KOPT-K1 (cell line): ENCODE results near the gene ERFL.

ENCODE experiments used
- H3K27ac ChIP-seq: fragments of 200-600 bp; sonication (generic); 2 replicates; pipeline ENCODE4 v1.5.1; 2016; ENCODE audit warnings: antibody characterized with exemption, mild to moderate bottlenecking, low read depth, low read length; ENCODE audit not compliant: poor library complexity, severe bottlenecking
- H3K36me3 ChIP-seq: fragments of 200-600 bp; sonication (generic); 2 replicates; pipeline ENCODE4 v1.5.1; 2017; ENCODE audit warnings: antibody characterized with exemption, mild to moderate bottlenecking, low read length, moderate library complexity; ENCODE audit not compliant: insufficient read depth
- H3K9me3 ChIP-seq: fragments of 200-600 bp; sonication (generic); 2 replicates; pipeline ENCODE4 v1.5.1; 2017; ENCODE audit warnings: antibody characterized with exemption, low read length, mild to moderate bottlenecking; ENCODE audit not compliant: insufficient read depth, poor library complexity, severe bottlenecking

The ERFL gene

DNA sequence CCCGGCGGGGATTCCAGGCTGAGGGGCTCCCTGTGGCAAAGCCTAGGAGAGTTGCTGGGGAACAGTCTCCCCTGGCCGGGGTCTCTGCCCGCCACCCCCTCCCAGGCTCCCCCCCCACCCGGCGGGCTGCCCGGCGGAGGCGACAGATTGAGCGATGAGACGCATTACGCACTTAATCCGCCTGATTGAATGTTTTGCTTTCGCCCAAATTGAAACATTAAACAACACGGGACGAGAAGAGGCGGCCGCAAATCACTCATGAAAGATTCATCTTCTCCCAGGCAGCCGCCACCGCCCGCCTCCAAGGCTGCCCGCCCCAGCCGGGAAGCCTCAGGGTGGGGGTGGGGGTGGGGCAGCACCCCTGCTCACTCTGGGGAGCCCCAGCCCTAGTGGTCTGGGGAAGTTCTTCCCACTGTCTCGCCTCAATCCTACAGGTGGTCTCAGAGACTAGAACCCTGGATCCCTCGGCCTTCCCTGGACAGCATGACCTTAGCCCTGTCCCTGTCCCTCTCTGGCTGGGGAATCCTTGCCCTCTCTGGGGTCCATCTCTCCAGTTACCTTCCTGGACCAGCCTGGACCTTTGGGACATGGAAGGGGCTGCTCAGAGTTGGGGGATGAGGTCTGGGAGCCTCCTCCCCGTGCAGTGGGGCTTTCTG is 7.6 kb upstream of the ERFL start:
- H3K36me3 ChIP-seq: no peaks in the 10 kb centered on the region
- no peak overlapping the region for H3K27ac ChIP-seq
- H3K9me3 ChIP-seq: no peaks in the 10 kb centered on the region

DNA sequence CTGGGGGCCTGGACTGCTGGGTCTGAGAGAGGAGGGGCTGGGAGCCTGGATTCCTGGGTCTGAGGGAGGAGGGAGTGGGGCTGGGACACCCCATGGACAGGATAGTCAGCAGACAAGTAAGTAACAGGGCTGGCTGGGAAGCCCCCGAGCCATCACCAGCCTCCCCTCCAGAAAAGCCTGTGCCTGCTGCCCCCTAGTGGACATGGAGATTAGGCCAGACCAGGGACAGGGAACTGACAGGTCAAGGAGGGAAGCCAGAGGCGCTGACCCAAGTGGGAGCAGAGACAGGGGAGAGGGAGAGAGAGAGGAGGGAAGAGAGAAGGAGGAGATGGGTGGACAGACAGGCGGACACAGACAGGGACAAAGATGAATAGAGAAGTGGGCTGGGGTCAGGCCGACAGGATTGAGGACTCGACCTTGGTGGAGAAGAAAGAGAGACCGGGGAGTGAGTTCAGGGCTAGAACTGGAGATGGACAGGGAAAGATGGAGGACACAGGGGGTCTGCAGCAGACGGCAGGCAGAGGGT is 6.7 kb upstream of the ERFL start:
- no peaks in the 10 kb centered on the region for H3K9me3 ChIP-seq
- no peaks in the 10 kb centered on the region for H3K36me3 ChIP-seq
- no peak overlapping the region for H3K27ac ChIP-seq

DNA sequence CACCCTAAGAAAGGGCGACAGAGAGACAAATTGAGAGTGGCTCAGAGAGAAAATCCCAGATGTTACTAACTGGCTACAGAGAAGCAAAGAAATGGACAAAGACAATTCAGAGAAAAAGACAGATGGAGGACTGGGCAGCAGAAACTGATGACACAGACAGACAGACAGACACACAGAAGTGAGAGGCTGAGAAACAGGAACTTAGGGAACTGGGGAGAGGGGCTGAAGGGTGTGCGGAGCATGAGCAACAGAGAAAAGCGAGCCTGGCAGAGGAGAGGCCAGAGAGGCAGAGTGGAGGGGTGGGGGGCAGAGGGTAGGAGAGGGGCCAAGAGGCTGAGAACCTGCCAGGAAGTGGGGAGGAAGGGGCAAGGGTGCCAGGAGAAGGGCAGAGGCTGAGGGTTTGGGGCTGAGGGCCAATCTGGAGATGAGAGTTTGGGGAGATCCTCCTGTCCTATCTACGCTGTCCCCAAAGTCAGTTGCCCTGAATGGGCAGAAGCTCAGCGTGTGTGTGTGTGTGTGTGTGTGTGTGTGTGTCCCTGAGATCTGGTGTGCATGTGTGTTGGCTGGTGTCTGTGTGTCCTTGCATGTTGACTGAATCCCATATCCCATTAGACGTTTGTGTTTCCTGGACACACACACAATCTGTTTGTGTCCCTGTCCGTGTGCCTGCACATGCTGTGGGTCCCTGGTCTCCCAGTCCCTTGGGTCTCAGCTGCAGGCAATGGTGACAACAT is 5.6 kb upstream of the ERFL start:
- H3K9me3 ChIP-seq: no peaks in the 10 kb centered on the region
- no peak overlapping the region for H3K27ac ChIP-seq
- H3K36me3 ChIP-seq: no peaks in the 10 kb centered on the region

DNA sequence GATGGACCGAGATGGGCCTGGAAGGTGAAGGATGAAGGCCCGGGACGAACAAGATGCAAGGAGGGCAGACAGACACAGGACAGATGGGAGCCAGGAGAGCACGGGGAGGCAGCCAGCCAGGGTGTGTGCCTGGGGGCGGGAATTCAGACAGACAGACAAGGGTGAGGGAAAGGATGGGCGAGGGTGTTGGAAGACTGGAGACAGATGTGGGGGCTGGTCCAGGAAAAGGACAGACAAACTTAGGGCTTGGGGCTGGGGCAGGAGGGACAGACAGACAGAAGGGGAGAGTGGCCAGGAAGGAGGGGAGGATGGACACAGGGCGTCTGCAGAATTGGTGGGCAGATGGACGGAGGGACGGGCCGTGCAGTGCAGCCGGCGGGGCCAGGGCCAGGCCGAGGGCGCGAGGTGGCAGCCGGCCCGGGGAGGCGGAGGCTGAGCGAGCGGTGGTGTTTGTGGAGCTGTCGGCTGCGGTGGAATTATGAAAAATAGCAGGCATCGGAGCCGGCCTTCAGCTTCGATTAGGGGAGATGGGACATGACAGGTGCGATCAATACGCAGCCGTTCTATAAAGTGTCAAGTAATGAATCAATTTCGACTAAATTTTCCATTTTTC is 4.6 kb upstream of the ERFL start:
- Histone ChIP-seq H3K27ac (no peak overlapping the region), H3K36me3 (no peaks in the 10 kb centered on the region), H3K9me3 (no peaks in the 10 kb centered on the region)

DNA sequence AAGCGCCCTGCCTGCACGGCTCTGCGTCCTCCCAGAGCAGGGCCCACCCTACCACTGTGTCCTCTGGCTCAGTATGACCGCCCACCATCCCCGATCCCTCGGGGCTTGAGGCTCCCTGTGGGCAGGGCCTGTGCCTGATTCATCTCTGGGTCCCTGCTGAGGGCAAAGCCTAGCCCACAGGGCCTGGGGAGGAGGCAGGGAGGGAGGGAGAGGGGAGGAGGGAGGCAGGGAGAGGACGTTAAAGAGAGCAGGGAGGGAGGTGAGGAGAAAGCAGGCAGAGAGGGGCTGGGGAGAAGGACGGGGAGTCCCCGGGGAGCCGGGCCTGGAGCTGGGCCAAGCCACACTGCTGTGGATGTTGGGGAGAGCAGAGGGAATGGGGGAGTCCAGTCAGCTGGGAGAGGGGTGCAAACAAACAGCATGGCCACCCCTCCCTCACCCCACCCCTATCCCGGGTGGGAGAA is 4.0 kb upstream of the ERFL start:
- Histone ChIP-seq H3K36me3 (no peaks in the 10 kb centered on the region), H3K9me3 (no peaks in the 10 kb centered on the region), H3K27ac (no peak overlapping the region)

DNA sequence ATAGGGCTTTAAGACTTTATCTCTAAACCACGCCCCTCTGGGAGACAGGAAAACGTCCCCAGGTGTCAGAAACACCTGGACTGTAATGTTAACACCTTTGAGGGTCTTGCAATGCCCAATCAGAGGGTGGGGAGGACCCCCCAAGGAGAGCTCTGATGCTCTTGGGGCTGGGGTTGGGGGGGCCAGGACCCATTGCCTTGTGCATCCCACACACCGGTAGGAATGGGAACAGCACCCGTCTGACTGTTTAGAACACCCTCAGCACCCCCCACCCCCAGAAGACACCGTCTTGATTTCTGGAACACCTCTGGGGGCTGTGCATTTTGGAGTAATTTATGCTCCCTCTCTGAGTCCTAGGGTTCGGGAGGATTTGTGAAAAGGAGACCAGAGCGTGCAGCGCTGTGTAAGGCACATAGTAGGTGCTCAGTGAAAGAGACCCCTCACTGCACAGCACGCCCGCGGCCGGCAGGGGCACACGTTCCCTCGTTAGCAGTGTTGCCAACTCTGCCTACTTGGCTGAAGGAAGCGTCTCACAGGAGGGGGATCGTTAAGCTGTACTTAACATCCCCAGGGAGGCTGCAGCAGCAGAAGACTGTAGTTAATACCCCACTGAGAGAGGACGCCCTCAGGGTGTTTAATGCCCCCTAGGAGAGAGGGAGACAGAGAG is 2.8 kb upstream of the ERFL start:
- no peaks in the 10 kb centered on the region for H3K36me3 ChIP-seq
- no peak overlapping the region for H3K27ac ChIP-seq
- H3K9me3 ChIP-seq: no peaks in the 10 kb centered on the region

DNA sequence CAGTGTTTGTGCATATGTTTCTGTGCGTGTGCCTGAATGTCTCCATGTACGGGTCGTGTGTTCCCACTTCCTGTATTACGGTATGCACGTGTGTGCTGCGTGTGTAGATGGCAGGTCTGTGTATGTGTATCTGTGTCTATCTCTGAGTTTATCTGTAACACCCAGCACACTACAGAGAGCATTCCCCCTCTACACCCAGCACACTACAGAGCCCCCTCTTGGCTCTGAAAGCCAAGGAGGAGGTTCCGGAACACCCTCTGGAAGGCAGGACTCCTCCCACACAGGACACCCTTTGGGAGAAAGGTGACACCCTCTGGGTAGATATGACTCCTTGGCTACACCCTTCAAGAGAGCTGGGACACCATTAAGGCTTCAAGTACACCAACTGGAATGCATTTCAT is 2.1 kb upstream of the ERFL start:
- Histone ChIP-seq H3K9me3 (no peaks in the 10 kb centered on the region), H3K27ac (no peak overlapping the region), H3K36me3 (no peaks in the 10 kb centered on the region)

DNA sequence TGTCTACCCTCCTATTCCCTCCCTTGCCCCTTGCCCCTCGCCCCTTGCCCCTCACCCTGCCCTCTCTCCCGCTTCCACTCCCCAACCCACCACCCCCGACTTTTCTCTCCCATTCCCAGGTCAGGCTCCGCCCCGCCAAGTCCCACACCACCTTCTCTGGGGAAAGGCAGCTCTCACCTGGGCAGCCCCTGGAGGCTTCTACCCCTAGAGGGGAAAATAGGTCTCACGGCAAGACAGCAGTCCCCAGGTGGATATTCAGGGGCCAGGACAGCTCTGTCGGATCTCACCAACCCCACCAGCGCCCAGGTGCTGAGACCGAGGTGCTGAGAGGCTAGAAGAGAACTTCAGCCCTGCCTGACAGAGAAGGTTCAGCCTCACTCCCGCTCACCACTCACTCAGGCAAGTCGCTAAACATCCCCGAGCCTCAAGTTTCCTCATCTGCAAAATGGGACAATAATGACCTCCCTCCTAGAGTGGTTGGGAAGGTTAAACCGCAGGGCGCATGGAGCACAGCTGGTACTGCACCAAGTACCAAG is 1.4 kb upstream of the ERFL start:
- Histone ChIP-seq H3K9me3 (no peaks in the 10 kb centered on the region), H3K27ac (no peak overlapping the region), H3K36me3 (no peaks in the 10 kb centered on the region)

DNA sequence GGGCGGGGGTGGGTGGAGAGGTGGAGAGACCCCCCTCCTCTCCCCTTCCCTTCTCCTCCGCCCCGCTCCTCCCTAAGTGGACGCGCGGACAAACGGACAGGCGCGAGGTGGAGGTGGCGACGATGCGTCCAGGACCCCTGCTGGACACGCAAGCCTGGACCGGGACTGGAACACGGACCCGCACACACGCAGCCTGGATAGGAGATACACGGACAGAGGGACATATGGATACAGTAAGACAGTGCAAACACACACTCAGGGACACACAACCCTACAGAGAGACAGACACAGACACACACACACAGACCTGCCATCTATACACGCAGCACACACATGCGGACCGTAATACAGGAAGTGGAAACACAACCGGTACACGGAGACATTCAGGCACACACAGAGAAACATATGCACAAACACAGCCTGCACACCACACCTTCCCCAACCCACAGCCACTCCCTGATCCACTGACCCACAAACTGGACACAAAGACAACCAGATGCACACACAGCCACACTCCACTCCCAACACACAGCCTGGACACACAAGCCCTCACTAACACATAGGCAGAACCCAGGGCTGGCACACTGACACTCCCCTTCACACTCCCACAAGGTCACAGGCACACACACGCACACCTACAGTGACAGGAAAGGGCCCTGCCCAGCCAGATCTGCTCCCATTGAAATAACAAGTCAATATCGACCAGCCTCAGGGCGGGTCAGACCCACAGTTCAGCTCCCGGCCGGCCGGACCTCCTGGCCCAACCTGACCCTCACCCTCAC is 696 bp upstream of the ERFL start:
- Histone ChIP-seq H3K36me3 (no peaks in the 10 kb centered on the region), H3K27ac (no peak overlapping the region), H3K9me3 (no peaks in the 10 kb centered on the region)

DNA sequence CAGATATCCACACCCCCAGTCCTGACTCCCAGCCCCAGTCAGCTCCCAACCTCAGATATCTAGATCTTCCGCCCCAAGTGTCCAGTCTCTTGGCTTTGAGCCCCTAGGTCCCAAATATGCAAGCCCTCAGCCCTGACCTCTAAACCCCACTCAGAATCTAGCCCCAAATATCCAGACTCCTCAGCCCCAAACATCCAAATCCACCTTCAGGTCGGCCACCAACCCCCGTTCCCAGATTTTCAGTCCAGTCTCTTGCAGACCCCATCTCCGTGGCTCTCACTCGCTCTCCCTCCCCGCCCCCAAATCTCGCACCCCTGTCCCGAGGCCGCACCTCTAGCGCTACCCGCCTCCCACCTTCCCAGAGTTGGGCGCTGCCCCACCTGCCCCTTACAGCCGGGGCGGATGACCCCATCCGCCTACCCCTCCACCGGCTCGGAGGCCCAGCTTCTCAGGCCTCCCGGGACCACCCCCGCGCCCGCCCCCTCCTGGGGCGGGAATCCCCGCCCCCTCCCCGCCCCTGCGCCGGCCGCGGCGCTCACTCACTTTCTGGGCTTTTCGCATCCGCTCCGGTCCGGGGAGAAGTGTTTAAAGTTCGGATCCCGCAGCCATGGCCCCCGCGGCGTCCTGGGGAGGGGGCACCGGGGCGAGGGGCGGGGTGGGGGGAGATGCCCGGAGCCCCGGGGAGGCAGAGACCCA is 604 bp downstream of the ERFL start:
- no peak overlapping the region for H3K27ac ChIP-seq
- H3K9me3 ChIP-seq: no peaks in the 10 kb centered on the region
- no peaks in the 10 kb centered on the region for H3K36me3 ChIP-seq

DNA sequence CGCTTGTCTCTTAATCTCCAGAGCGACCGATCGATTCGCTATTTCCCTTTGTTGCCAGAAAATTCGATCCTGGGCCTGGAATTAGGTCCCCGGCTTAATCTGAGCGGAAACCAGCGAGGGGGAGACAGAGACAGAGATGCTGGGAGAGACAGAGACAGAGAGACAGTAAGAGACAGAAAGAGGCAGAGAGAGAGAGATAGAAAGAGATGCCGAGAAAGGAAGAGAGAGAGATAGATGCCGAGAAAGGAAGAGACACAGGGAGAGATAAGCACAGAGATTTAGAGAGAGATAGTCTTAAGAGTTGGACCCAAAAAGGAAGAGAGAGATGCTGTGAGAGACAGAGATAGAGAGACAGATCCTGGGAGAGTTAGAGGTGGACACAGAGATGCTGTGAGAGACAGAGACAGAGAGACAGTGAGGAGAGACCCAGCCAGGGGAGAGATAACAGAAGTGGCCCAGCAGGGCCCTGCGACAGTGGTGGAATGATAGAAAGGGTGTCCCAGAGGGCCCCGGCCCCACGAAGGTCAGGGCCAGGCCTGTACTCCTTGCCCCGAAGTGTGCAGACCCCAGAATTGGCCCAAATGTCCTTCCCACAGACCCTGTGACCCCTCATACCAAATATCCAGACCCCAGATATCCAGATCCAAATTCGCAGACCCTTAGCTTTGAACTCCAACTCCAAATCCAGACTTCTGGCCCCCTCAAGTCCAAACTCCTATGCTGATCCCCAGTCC is 1.3 kb downstream of the ERFL start:
- Histone ChIP-seq H3K36me3 (no peaks in the 10 kb centered on the region), H3K9me3 (no peaks in the 10 kb centered on the region), H3K27ac (no peak overlapping the region)

DNA sequence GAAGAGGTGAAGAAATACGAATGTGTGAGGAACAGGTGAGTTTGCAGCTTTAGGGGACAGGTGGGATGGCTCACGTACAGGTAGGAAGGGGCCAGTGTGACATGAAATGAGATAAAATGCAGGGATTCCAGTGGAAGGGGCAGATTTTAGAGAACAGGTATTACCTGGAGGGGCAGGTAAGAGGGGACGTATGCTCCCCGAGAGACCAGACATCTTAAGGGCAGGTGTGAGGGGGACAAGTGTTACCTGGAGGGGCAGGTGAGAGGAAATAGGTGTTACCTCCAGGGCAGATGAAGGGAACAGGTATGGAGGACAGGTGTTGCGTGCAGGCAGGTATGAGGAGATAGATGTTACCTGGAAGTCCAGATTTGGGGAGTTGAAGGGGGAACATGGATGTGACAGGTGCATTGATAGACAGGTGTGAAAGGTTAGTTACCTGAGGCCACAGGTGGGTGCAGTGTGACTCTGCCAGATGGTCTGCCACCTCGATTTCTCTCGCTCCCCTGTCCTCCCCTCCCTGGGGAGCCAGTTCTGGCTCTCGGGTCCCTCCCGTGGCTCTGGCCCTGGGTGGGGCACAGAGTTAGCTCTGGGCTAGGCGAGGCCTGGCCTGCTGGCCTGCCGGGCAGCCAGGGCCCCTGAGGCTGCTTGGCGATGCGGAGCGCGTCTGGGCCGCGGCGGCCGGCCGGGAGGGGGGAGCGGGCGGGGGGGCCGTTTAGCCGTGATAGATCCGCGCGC is 2.1 kb downstream of the ERFL start:
- Histone ChIP-seq H3K9me3 (no peaks in the 10 kb centered on the region), H3K27ac (no peak overlapping the region), H3K36me3 (no peaks in the 10 kb centered on the region)
